HG02885 (cell line): ENCODE results near the gene MYOD1.

ENCODE experiments used
- ATAC-seq: cut with Tn5 transposase; IDR thresholded peaks from one replicate; pipeline ENCODE4 v1.9.1; 2021; ENCODE audit warnings: mild to moderate bottlenecking; ENCODE audit not compliant: unreplicated experiment, poor library complexity

Gene MYOD1

GRCh38 chr11:17699147-17700114 lies 19.9 kb upstream of the MYOD1 start:
- no peak for ATAC-seq

- ATAC-seq, result no peak
These were observed 18.4 kb upstream of the MYOD1 start for GRCh38 chr11:17700991-17701390.

- ATAC-seq, result no peak
These were observed 16.5 kb upstream of the MYOD1 start for GRCh38 chr11:17702876-17703275.

- peak; percentile 72 for ATAC-seq
These were observed 15.4 kb upstream of the MYOD1 start for GRCh38 chr11:17703951-17704350.

- ATAC-seq, result no peak
These were observed 11.5 kb upstream of the MYOD1 start for GRCh38 chr11:17707830-17708229.

GRCh38 chr11:17711836-17712235 lies 7.5 kb upstream of the MYOD1 start:
- no peak for ATAC-seq

- no peak for ATAC-seq
These were observed 5.5 kb upstream of the MYOD1 start for GRCh38 chr11:17713851-17714250.

- no peak for ATAC-seq
These were observed 5.0 kb upstream of the MYOD1 start for GRCh38 chr11:17714356-17714854.

- no peak for ATAC-seq
These were observed 4.5 kb upstream of the MYOD1 start for GRCh38 chr11:17714870-17715269.

- no peak for ATAC-seq
These were observed 2.6 kb upstream of the MYOD1 start for GRCh38 chr11:17716807-17717206.

GRCh38 chr11:17718015-17718414 lies 1.4 kb upstream of the MYOD1 start:
- ATAC-seq, result no peak

GRCh38 chr11:17718510-17718962 lies 835 bp upstream of the MYOD1 start:
- no peak for ATAC-seq

- ATAC-seq, result no peak
These were observed 796 bp downstream of the MYOD1 start for GRCh38 chr11:17719938-17720795.

GRCh38 chr11:17720796-17721171 lies 1.4 kb downstream of the MYOD1 start:
- ATAC-seq, result no peak

GRCh38 chr11:17721242-17721999 lies 2.0 kb downstream of the MYOD1 start:
- no peak for ATAC-seq

GRCh38 chr11:17722000-17722643 lies 2.8 kb downstream of the MYOD1 start:
- no peak for ATAC-seq

GRCh38 chr11:17724020-17724908 lies 4.9 kb downstream of the MYOD1 start:
- no peak for ATAC-seq

GRCh38 chr11:17725174-17725573 lies 5.8 kb downstream of the MYOD1 start:
- ATAC-seq, result no peak

GRCh38 chr11:17730137-17730536 lies 10.8 kb downstream of the MYOD1 start:
- no peak for ATAC-seq
